Measurements from ENCODE around the gene PCBP4.

PCBP4 gene

GRCh38 chr3:51948016-51948580 is 19.2 kb downstream of the PCBP4 start:
- no peaks in the 10 kb centered on the region for H3K4me1 ChIP-seq (ENCODE audit: low read depth, poor library complexity, severe bottlenecking)
- no peaks in the 10 kb centered on the region for H3K79me2 ChIP-seq (ENCODE audit: insufficient read depth, low read depth)
- no peaks in the 10 kb centered on the region for H3K27me3 ChIP-seq (ENCODE audit: insufficient read depth, low read depth)
- no peak overlapping the region for H3K4me3 ChIP-seq (IDR thresholded peaks at IDR 0.05; ENCODE audit: insufficient read depth, low read depth, low read length)
- TF ChIP-seq, protein P1, sequence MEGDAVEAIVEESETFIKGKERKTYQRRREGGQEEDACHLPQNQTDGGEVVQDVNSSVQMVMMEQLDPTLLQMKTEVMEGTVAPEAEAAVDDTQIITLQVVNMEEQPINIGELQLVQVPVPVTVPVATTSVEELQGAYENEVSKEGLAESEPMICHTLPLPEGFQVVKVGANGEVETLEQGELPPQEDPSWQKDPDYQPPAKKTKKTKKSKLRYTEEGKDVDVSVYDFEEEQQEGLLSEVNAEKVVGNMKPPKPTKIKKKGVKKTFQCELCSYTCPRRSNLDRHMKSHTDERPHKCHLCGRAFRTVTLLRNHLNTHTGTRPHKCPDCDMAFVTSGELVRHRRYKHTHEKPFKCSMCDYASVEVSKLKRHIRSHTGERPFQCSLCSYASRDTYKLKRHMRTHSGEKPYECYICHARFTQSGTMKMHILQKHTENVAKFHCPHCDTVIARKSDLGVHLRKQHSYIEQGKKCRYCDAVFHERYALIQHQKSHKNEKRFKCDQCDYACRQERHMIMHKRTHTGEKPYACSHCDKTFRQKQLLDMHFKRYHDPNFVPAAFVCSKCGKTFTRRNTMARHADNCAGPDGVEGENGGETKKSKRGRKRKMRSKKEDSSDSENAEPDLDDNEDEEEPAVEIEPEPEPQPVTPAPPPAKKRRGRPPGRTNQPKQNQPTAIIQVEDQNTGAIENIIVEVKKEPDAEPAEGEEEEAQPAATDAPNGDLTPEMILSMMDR (conservative IDR thresholded peaks at IDR 0.05; ENCODE audit: low read depth, low read length) = no peak
- H3K4me2 ChIP-seq = no peak overlapping the region
- H2AFZ ChIP-seq (ENCODE audit: low read depth) = no peak overlapping the region
- H3K27ac ChIP-seq = no peak overlapping the region
- no peaks in the 10 kb centered on the region for H3K36me3 ChIP-seq (ENCODE audit: insufficient read depth)
- no peak overlapping the region for H3K9ac ChIP-seq
- no peaks in the 10 kb centered on the region for H4K20me1 ChIP-seq (ENCODE audit: insufficient read depth)

DNA sequence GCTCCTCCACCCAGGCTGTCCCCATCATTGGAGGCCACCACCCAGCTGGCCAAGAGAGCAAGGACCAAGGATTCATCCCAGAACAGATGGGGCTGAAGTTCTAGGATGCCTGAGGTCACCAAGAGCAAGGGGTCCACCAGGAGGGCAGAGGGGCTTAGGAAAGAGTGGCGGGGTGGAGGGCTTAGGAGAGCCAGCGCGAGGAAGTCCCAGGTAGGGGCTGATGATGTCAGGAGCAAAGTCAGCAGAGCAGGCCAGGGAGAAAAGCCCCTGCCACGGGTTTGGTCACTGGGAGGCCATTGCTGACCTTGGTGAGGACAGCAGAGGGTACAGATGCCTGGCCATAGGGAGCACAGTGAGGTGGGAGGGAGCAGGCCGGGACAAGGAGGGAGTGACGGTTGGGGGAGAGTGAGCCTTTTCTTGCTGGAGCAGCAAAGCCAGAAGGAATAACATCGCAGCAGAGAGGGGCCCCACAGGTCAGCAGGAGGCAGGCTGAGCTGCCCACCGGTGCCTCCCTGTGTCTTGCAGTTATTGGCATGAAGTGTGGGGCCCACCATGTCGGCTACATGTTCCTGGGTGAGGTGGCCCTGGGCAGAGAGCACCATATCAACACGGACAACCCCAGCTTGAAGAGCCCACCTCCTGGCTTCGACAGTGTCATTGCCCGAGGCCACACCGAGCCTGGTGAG is 19.9 kb downstream of the PCBP4 start:
- Histone ChIP-seq H3K4me1 (ENCODE audit: low read depth, poor library complexity, severe bottlenecking) (no peaks in the 10 kb centered on the region), H3K36me3 (ENCODE audit: insufficient read depth) (no peaks in the 10 kb centered on the region), H3K27me3 (ENCODE audit: insufficient read depth, low read depth) (no peaks in the 10 kb centered on the region), H3K4me2 (no peak overlapping the region), H4K20me1 (ENCODE audit: insufficient read depth) (no peaks in the 10 kb centered on the region), H2AFZ (ENCODE audit: low read depth) (no peak overlapping the region), H3K79me2 (ENCODE audit: insufficient read depth, low read depth) (no peaks in the 10 kb centered on the region), H3K9ac (no peak overlapping the region), H3K4me3 (IDR thresholded peaks at IDR 0.05; ENCODE audit: insufficient read depth, low read depth, low read length) (no peak overlapping the region), H3K27ac (no peak overlapping the region)
- TF ChIP-seq, protein P1 (conservative IDR thresholded peaks at IDR 0.05; ENCODE audit: low read depth, low read length) = no peak

DNA sequence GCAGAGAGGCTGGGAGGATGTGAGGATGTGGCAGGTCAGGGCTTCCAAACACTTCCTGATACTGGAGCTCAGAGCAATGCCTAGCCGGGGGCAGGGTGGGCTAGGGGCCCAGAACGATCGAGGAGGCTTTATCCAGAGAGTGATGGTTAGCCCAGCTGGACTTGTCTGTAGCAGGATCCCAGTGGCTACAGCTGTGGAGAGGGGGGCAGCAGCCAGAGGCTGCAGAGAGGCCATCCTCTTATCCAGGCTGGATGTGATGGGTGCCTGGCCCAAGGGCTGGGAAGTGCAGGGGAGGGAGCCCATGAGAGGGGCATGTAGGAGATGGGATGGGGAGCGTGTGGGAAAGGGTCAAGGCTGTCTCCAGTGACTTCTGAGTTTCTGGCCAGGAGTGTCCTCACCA is 20.5 kb downstream of the PCBP4 start:
- Histone ChIP-seq H3K27ac (no peak overlapping the region), H3K4me2 (no peak overlapping the region)
- TF ChIP-seq, protein P1 (conservative IDR thresholded peaks at IDR 0.05; ENCODE audit: low read depth, low read length) = no peak

GRCh38 chr3:51945926-51946705 is 21.1 kb downstream of the PCBP4 start:
- H2AFZ ChIP-seq (ENCODE audit: low read depth) = no peak overlapping the region
- H3K27ac ChIP-seq = no peak overlapping the region
- no peaks in the 10 kb centered on the region for H3K36me3 ChIP-seq (ENCODE audit: insufficient read depth)
- H3K9ac ChIP-seq = no peak overlapping the region
- no peak overlapping the region for H3K4me3 ChIP-seq (IDR thresholded peaks at IDR 0.05; ENCODE audit: insufficient read depth, low read depth, low read length)
- H3K27me3 ChIP-seq (ENCODE audit: insufficient read depth, low read depth) = no peaks in the 10 kb centered on the region
- no peaks in the 10 kb centered on the region for H3K4me1 ChIP-seq (ENCODE audit: low read depth, poor library complexity, severe bottlenecking)
- TF ChIP-seq, protein P1 (conservative IDR thresholded peaks at IDR 0.05; ENCODE audit: low read depth, low read length) = no peak
- no peak overlapping the region for H3K4me2 ChIP-seq
- H3K79me2 ChIP-seq (ENCODE audit: insufficient read depth, low read depth) = peaks cover 4% of the 10 kb centered on the region
- no peaks in the 10 kb centered on the region for H4K20me1 ChIP-seq (ENCODE audit: insufficient read depth)

More for the DNA sequence above, 20.5 kb downstream of the PCBP4 start:
- Histone ChIP-seq H3K36me3 (ENCODE audit: insufficient read depth) (no peaks in the 10 kb centered on the region), H3K4me1 (ENCODE audit: low read depth, poor library complexity, severe bottlenecking) (no peaks in the 10 kb centered on the region), H2AFZ (ENCODE audit: low read depth) (no peak overlapping the region), H4K20me1 (ENCODE audit: insufficient read depth) (no peaks in the 10 kb centered on the region), H3K4me3 (IDR thresholded peaks at IDR 0.05; ENCODE audit: insufficient read depth, low read depth, low read length) (no peak overlapping the region), H3K79me2 (ENCODE audit: insufficient read depth, low read depth) (no peaks in the 10 kb centered on the region), H3K9ac (no peak overlapping the region), H3K27me3 (ENCODE audit: insufficient read depth, low read depth) (no peaks in the 10 kb centered on the region)
